ENCODE results near the gene PRIM2. TPM values are rescaled to one million over a fixed set of nuclear protein-coding genes. Genes with fewer than 3 reads are reported as not detected.
A peak's percentile ranks its signal among the peaks of the same experiment; 100 is the strongest.
"Not testable (repeated sequence)": the region's sequence is repeated elsewhere in the genome, so short reads cannot be mapped to it uniquely, and the experiment has no call there.

PRIM2 gene
- total and polyA plus RNA-seq, 2 donors (not counting 1 experiment from before 2014, with no cell fraction given): 28.0 to 59.9 TPM

DNA sequence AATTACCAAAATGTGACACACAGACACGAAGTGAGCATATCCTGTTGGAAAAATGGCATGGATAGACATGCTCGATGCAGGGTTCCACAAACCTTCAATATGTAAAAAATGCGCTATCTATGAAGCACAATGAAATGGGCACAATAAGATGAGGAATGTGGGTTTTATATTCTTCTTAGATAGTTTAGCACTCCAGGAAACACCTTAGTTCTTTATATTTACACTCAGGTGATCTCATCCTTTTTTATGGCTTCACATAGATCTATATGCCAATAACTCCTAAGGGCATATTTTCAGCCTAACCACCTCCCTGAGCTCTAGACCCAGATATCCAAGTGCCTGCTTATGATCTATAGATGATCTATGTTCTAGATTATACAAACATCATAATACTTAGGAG, 244.8 kb downstream of the PRIM2 start:
- H3K27me3 ChIP-seq (ENCODE audit: control insufficient read depth, insufficient read depth, low read length); H3K27ac ChIP-seq (ENCODE audit: insufficient read depth, low read length); H3K9me3 ChIP-seq (ENCODE audit: control insufficient read depth, insufficient read depth, low read depth, low read length); H2AFZ ChIP-seq (ENCODE audit: low read length); H4K20me1 ChIP-seq (ENCODE audit: control insufficient read depth, extremely low read depth, insufficient read depth, low read length); H3K4me3 ChIP-seq (replicated peaks in 1 of 4; ENCODE audit: control extremely low read depth in 1 of 4, insufficient read depth in 1 of 4, low read depth in 3 of 4, low read length in 4 of 4); H3K36me3 ChIP-seq (ENCODE audit: control insufficient read depth, insufficient read depth, low read length); H3K4me2 ChIP-seq (ENCODE audit: extremely low read depth, insufficient read depth, low read length); DNase-seq (ENCODE audit: low read depth in 2 of 2); H3K4me1 ChIP-seq (ENCODE audit: control insufficient read depth, extremely low read depth, insufficient read depth, low read length); H3K9ac ChIP-seq (ENCODE audit: insufficient read depth, low read length); H3K79me2 ChIP-seq (ENCODE audit: control insufficient read depth, insufficient read depth, low read length): not testable (repeated sequence)

DNA sequence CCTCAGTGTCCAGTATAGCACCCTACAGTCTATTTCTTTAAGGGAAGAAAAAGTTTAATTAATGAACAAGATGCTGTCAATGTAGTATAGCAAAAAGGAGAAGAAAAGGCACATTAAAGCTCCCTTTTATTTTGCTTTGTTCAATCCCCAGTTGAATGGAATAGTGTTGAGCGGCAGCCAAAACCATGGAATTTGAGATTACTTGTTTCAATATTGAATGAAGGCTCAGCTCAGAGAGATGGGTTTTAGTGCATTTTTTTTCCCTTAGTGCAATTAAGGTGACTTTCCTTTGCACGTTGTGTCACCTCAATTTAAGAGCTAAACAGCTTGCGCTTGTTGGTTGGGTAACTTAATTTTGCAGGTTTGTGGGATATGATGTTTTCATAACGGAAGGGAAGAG, 254.7 kb downstream of the PRIM2 start:
- not testable (repeated sequence) for H3K4me2 ChIP-seq (ENCODE audit: extremely low read depth, insufficient read depth, low read length); H3K27me3 ChIP-seq (ENCODE audit: control insufficient read depth, insufficient read depth, low read length); H3K27ac ChIP-seq (ENCODE audit: insufficient read depth, low read length); H3K4me1 ChIP-seq (ENCODE audit: control insufficient read depth, extremely low read depth, insufficient read depth, low read length); H3K9ac ChIP-seq (ENCODE audit: insufficient read depth, low read length); H3K4me3 ChIP-seq (replicated peaks in 1 of 4; ENCODE audit: control extremely low read depth in 1 of 4, insufficient read depth in 1 of 4, low read depth in 3 of 4, low read length in 4 of 4); H3K79me2 ChIP-seq (ENCODE audit: control insufficient read depth, insufficient read depth, low read length); H2AFZ ChIP-seq (ENCODE audit: low read length); H3K9me3 ChIP-seq (ENCODE audit: control insufficient read depth, insufficient read depth, low read depth, low read length); H4K20me1 ChIP-seq (ENCODE audit: control insufficient read depth, extremely low read depth, insufficient read depth, low read length); H3K36me3 ChIP-seq (ENCODE audit: control insufficient read depth, insufficient read depth, low read length)
- DNase-seq (ENCODE audit: low read depth in 2 of 2): peak in 1 of 2 donors; percentile 14

DNA sequence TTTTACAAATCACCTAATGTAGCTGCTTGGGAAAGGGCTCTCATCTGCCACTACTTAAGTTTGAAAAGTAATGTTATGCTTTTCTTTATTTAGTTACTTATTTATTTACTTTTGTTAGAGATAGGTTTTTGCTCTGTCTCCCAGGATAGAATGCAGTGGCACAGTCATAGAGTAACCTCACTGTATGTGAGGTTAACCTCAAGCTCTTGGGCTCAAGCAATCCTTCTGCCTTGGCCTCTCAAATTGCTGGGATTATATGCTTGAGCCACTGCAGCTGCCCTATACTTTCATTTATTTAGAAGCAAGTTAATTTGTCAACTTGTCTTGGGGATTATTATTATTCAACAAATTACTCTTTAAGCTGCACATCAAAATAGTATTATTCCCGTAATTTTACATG, 255.4 kb downstream of the PRIM2 start:
- not testable (repeated sequence) for H3K9ac ChIP-seq (ENCODE audit: insufficient read depth, low read length); H3K27ac ChIP-seq (ENCODE audit: insufficient read depth, low read length); H2AFZ ChIP-seq (ENCODE audit: low read length); H3K9me3 ChIP-seq (ENCODE audit: control insufficient read depth, insufficient read depth, low read depth, low read length); H3K27me3 ChIP-seq (ENCODE audit: control insufficient read depth, insufficient read depth, low read length); H3K79me2 ChIP-seq (ENCODE audit: control insufficient read depth, insufficient read depth, low read length); H4K20me1 ChIP-seq (ENCODE audit: control insufficient read depth, extremely low read depth, insufficient read depth, low read length); H3K4me3 ChIP-seq (replicated peaks in 1 of 4; ENCODE audit: control extremely low read depth in 1 of 4, insufficient read depth in 1 of 4, low read depth in 3 of 4, low read length in 4 of 4); H3K4me1 ChIP-seq (ENCODE audit: control insufficient read depth, extremely low read depth, insufficient read depth, low read length); H3K4me2 ChIP-seq (ENCODE audit: extremely low read depth, insufficient read depth, low read length); H3K36me3 ChIP-seq (ENCODE audit: control insufficient read depth, insufficient read depth, low read length)
- DNase-seq (ENCODE audit: low read depth in 2 of 2): peak in 1 of 2 donors; percentile 2

DNA sequence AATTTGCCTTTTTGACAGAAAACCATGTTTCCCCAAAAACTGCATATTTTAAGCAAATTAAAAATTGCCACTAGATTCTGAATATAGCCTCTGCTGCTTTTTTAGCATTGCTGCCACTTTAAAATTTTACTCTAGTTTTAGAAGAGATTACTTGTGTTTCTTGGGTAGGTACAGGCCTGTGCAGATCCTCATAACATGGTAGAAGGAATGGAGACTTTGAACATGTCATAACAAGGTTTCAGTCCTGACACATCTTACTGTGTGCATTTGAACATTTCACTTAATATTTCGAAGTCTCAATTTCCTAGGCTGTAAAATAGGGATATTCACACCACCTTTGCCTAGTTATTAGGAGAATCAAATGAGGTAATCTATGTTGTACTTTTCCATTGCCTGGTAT, 259.6 kb downstream of the PRIM2 start:
- H3K4me1 ChIP-seq (ENCODE audit: control insufficient read depth, extremely low read depth, insufficient read depth, low read length); DNase-seq (ENCODE audit: low read depth in 2 of 2); H2AFZ ChIP-seq (ENCODE audit: low read length); H3K4me2 ChIP-seq (ENCODE audit: extremely low read depth, insufficient read depth, low read length); H3K4me3 ChIP-seq (replicated peaks in 1 of 4; ENCODE audit: control extremely low read depth in 1 of 4, insufficient read depth in 1 of 4, low read depth in 3 of 4, low read length in 4 of 4); H3K27ac ChIP-seq (ENCODE audit: insufficient read depth, low read length); H3K27me3 ChIP-seq (ENCODE audit: control insufficient read depth, insufficient read depth, low read length); H3K79me2 ChIP-seq (ENCODE audit: control insufficient read depth, insufficient read depth, low read length); H4K20me1 ChIP-seq (ENCODE audit: control insufficient read depth, extremely low read depth, insufficient read depth, low read length); H3K36me3 ChIP-seq (ENCODE audit: control insufficient read depth, insufficient read depth, low read length); H3K9me3 ChIP-seq (ENCODE audit: control insufficient read depth, insufficient read depth, low read depth, low read length); H3K9ac ChIP-seq (ENCODE audit: insufficient read depth, low read length): not testable (repeated sequence)

DNA sequence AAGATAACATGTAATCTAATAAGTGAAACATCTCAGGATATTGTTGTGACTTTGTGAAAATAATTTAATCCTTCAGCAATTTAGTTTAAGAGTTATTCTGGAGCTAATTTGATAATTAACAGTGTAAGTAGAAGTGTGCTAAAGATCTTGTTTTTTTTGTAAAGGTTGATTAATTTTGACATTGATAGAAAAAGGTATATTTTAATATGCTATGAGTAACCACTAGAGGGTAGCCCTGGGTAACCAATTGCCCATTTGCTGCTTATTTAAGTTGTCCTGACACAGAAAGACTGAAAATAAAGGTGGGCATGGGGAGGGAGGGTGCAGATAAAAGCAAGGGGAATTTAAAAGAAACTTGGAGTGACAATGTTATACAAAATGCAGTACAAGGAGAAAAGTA, 262.1 kb downstream of the PRIM2 start:
- not testable (repeated sequence) for H3K4me1 ChIP-seq (ENCODE audit: control insufficient read depth, extremely low read depth, insufficient read depth, low read length); H3K27ac ChIP-seq (ENCODE audit: insufficient read depth, low read length); H3K4me2 ChIP-seq (ENCODE audit: extremely low read depth, insufficient read depth, low read length); H4K20me1 ChIP-seq (ENCODE audit: control insufficient read depth, extremely low read depth, insufficient read depth, low read length); H2AFZ ChIP-seq (ENCODE audit: low read length); H3K36me3 ChIP-seq (ENCODE audit: control insufficient read depth, insufficient read depth, low read length); H3K9me3 ChIP-seq (ENCODE audit: control insufficient read depth, insufficient read depth, low read depth, low read length); H3K9ac ChIP-seq (ENCODE audit: insufficient read depth, low read length); H3K27me3 ChIP-seq (ENCODE audit: control insufficient read depth, insufficient read depth, low read length); H3K79me2 ChIP-seq (ENCODE audit: control insufficient read depth, insufficient read depth, low read length); H3K4me3 ChIP-seq (replicated peaks in 1 of 4; ENCODE audit: control extremely low read depth in 1 of 4, insufficient read depth in 1 of 4, low read depth in 3 of 4, low read length in 4 of 4)
- peak in 1 of 2 donors; percentile 16 for DNase-seq (ENCODE audit: low read depth in 2 of 2)
- TF ChIP-seq, protein P1, sequence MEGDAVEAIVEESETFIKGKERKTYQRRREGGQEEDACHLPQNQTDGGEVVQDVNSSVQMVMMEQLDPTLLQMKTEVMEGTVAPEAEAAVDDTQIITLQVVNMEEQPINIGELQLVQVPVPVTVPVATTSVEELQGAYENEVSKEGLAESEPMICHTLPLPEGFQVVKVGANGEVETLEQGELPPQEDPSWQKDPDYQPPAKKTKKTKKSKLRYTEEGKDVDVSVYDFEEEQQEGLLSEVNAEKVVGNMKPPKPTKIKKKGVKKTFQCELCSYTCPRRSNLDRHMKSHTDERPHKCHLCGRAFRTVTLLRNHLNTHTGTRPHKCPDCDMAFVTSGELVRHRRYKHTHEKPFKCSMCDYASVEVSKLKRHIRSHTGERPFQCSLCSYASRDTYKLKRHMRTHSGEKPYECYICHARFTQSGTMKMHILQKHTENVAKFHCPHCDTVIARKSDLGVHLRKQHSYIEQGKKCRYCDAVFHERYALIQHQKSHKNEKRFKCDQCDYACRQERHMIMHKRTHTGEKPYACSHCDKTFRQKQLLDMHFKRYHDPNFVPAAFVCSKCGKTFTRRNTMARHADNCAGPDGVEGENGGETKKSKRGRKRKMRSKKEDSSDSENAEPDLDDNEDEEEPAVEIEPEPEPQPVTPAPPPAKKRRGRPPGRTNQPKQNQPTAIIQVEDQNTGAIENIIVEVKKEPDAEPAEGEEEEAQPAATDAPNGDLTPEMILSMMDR (conservative IDR thresholded peaks at IDR 0.05 in 1 of 2, IDR thresholded peaks at IDR 0.05 in 1 of 2; ENCODE audit: low read depth in 1 of 2, low read length in 2 of 2): peak; percentile 26 to 38

DNA sequence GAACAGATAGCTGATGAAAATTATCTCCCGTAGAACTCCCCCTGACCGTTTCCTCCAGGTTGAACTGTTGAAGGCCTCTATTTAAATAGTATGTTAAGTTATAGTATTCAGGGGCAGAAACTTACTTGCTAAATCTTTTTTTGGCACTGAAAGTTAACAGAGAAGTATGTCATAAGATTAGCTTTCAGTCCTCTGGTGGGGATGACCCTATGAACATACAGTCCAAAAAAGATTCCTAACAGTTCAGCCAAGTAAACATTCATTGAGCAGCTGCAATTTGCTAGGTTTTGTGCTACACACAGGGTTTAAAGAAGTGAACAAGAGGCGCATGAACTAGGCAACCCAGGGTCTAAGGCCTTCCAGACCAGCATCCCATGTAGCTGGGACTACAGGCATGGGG, 264.2 kb downstream of the PRIM2 start:
- not testable (repeated sequence) for H3K36me3 ChIP-seq (ENCODE audit: control insufficient read depth, insufficient read depth, low read length); H3K79me2 ChIP-seq (ENCODE audit: control insufficient read depth, insufficient read depth, low read length); H4K20me1 ChIP-seq (ENCODE audit: control insufficient read depth, extremely low read depth, insufficient read depth, low read length); H3K9me3 ChIP-seq (ENCODE audit: control insufficient read depth, insufficient read depth, low read depth, low read length); H2AFZ ChIP-seq (ENCODE audit: low read length); H3K27ac ChIP-seq (ENCODE audit: insufficient read depth, low read length); DNase-seq (ENCODE audit: low read depth in 2 of 2); H3K4me1 ChIP-seq (ENCODE audit: control insufficient read depth, extremely low read depth, insufficient read depth, low read length); H3K27me3 ChIP-seq (ENCODE audit: control insufficient read depth, insufficient read depth, low read length); H3K4me2 ChIP-seq (ENCODE audit: extremely low read depth, insufficient read depth, low read length); H3K4me3 ChIP-seq (replicated peaks in 1 of 4; ENCODE audit: control extremely low read depth in 1 of 4, insufficient read depth in 1 of 4, low read depth in 3 of 4, low read length in 4 of 4); H3K9ac ChIP-seq (ENCODE audit: insufficient read depth, low read length)

All from fibroblast of lung (primary cell).